HUES64 (cell line): ENCODE results near the gene EIF3K.

Source experiments
- H3K27ac ChIP-seq: 2 replicates; pipeline ENCODE4 v1.7.0; 2013; ENCODE audit warnings: low read depth, low read length, inconsistent platforms
- H3K27me3 ChIP-seq: 2 replicates; pipeline ENCODE4 v1.6.1; 2013; ENCODE audit warnings: mild to moderate bottlenecking, low read length; ENCODE audit not compliant: insufficient read depth
- H3K36me3 ChIP-seq: 2 replicates; pipeline ENCODE4 v1.6.1; 2013; ENCODE audit warnings: mild to moderate bottlenecking, low read length; ENCODE audit not compliant: insufficient read depth
- H3K4me1 ChIP-seq: 2 replicates; pipeline ENCODE4 v1.6.1; 2013; ENCODE audit warnings: mild to moderate bottlenecking, low read length, moderate library complexity; ENCODE audit not compliant: insufficient read depth
- H3K4me3 ChIP-seq: 2 replicates; pipeline ENCODE4 v1.5.1; 2013; ENCODE audit warnings: mild to moderate bottlenecking, low read length, moderate library complexity
- H3K9ac ChIP-seq: 2 replicates; pipeline ENCODE4 v1.6.1; 2013; ENCODE audit warnings: mild to moderate bottlenecking, low read depth, low read length
- H3K9me3 ChIP-seq: 2 replicates; pipeline ENCODE4 v1.6.1; 2013; ENCODE audit warnings: low read depth, low read length; ENCODE audit not compliant: insufficient read depth
- whole genome bisulfite sequencing: fragments of 150-250, 120-280 bp; methylation state at CpG from one replicate; pipeline ENCODE4 v1.1.7; 2013; ENCODE audit warnings: missing lambda C conversion rate; 5-methylcytosine and 5-hydroxymethylcytosine counted together

EIF3K gene

DNA sequence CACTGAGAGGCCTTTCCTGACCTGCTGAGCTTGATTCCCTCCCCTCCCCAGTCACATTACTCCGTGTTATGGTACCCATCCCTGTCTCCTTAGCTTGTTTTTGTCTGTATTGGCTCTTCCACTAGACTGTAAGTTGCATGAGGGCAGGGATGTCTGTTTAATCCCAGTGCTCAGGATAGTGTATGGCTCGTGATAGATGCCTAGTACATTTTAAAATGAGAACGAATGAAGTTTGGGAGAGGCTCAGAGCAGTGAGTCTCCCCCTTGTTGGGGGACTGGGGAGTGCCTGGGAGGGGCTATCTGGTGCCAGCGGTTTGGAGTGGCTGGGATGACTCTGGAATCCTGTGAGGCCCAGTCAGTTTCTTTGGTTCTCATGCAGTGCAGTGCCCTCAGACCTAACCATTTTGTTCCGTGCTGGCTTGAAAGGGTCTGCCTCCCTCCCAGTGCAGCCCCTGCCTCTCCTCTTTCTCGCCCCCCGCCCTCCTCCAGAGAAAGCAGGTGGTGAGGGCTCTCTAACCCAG lies 63.9 kb downstream of the EIF3K start:
- Histone ChIP-seq H3K36me3 (peaks cover 17% of the 10 kb centered on the region), H3K4me3 (no peak overlapping the region), H3K27me3 (no peaks in the 10 kb centered on the region), H3K4me1 (peaks cover 55% of the 10 kb centered on the region), H3K9ac (peak overlapping the region; percentile 90), H3K27ac (peak overlapping the region; percentile 99), H3K9me3 (no peaks in the 10 kb centered on the region)
- 56% methylated on average over 7 of the region's 7 CpGs for WGBS

DNA sequence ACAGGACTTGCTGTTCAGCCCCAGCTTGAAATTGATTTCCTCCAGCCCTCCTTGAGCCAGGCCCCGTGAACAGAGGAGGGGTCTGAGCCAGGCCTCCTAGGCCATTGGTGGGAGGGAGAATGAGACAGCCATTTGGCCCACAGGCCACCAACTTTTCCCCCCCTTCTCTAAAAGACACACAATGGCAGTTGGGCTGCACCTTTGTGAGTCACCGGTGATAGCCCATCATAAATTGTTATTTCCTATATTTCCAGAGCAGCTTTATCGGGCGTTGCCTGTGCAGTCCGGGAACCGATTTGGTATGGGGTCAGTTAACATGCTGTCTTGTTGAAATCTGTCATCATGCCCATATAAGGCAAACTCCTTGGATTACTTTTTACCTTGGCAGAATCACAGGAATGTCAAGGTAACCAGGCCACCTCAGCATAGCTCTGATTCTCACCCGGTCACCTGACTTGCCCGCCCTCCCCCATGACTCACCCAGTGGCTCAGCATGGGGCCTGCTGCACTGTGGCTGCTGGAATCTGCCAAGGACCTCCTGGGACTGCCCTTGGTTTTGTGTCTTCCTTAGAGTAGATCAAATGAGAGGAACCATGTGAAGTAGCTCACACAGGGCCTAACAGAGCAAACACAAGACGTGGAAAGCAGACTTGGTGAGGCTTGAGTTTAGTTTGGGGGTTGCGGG lies 64.5 kb downstream of the EIF3K start:
- Histone ChIP-seq H3K4me1 (peaks cover 50% of the 10 kb centered on the region), H3K4me3 (peak overlapping the region; percentile 29), H3K27ac (peak overlapping the region; percentile 99), H3K9me3 (no peaks in the 10 kb centered on the region), H3K9ac (peak overlapping the region; percentile 90), H3K27me3 (no peaks in the 10 kb centered on the region), H3K36me3 (peaks cover 17% of the 10 kb centered on the region)
- 45% methylated on average over 9 of the region's 10 CpGs for WGBS

DNA sequence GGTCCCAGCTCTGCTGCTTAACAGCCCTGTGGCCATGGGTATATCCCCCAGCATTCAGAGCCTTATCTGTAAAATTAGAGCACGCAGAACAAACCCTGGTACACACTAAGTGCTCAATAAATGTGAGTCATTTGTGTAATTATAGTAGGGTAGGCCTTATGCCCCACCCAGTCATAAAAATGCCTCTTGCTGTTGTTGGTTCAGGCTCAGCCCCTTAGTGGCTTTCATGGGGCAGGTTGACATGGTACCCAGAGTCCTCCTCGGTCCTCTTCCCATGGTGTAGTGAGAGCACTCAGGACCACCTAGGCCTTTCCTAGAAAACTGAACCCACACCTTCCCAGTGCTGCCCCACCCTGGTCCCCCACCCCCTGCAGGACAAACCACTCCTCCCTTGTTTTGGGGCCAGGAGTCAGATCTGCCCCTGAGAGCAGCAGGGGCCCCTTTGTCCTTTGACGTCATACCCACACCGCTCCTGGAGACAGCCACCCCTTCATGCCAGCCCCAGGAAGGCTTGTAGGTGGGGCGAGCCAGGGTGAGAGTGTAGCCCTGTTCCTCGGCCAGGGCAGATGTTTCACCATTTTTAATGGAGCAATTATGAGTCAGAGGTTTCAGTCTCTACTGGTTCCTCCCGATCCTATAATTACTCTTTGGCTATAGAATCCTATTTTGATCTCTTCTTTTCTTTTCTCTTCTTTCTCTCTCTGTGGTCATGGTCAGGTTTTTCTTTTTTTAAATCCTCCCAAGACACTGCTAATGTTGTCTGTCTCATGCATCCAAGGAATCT lies 65.3 kb downstream of the EIF3K start:
- no peaks in the 10 kb centered on the region for H3K9me3 ChIP-seq
- H3K27me3 ChIP-seq = no peaks in the 10 kb centered on the region
- peaks cover 11% of the 10 kb centered on the region for H3K36me3 ChIP-seq
- H3K9ac ChIP-seq = peak overlapping the region; percentile 90
- peaks cover 48% of the 10 kb centered on the region for H3K4me1 ChIP-seq
- H3K4me3 ChIP-seq = peak overlapping the region; percentile 29
- H3K27ac ChIP-seq = peak overlapping the region; percentile 99
- 62% methylated on average over 7 of the region's 7 CpGs for WGBS

DNA sequence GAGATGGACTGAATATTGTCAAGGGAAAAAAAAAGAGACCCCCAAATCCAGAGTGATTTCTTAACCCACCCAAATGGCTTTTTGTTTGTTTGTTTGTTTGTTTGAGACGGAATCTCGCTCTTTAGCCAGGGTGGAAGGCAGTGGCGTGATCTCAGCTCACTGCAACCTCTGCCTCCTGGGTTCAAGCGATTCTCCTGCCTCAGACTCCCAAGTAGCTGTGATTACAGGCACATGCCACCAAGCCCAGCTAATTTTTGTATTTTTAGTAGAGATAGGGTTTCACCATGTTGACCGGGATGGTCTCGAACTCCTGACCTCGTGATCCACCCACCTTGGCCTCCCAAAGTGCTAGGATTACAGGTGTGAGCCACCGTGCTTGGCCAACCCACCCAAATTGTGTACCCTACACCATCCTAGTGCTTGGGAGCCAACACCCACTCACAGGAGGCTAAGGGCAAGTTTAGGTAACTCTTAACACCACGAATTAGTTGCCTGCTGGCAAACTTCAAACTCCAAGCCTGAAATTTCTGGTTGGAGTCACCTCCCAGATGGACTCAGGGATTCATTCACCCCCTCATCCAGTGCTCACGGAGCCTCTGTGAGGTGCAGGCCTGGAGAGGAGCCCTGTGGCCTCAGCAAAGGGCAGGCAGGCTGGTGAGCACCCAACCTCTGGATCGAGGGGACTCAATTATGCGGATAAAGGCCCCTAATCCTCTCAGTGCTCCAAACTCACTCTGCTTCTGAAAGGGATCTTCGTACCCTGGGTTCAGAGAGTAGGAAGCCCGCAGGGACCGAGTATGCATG lies 66.1 kb downstream of the EIF3K start:
- Histone ChIP-seq H3K4me3 (no peak overlapping the region), H3K9ac (peak overlapping the region; percentile 90), H3K27me3 (no peaks in the 10 kb centered on the region), H3K27ac (peak overlapping the region; percentile 99), H3K36me3 (peaks cover 10% of the 10 kb centered on the region), H3K4me1 (peaks cover 53% of the 10 kb centered on the region), H3K9me3 (no peaks in the 10 kb centered on the region)
- WGBS = 80% methylated on average over 15 of the region's 15 CpGs

- Histone ChIP-seq H3K9ac (peak overlapping the region; percentile 90), H3K9me3 (no peaks in the 10 kb centered on the region), H3K4me1 (peaks cover 53% of the 10 kb centered on the region), H3K4me3 (peak overlapping the region; percentile 15; the same call in 1 of the 2 replicates), H3K27me3 (no peaks in the 10 kb centered on the region), H3K27ac (peak overlapping the region; percentile 99), H3K36me3 (peaks cover 10% of the 10 kb centered on the region)
- 35% methylated on average over 10 of the region's 10 CpGs for WGBS
Observed at GRCh38 chr19:38685666-38686529, 66.9 kb downstream of the EIF3K start.

DNA sequence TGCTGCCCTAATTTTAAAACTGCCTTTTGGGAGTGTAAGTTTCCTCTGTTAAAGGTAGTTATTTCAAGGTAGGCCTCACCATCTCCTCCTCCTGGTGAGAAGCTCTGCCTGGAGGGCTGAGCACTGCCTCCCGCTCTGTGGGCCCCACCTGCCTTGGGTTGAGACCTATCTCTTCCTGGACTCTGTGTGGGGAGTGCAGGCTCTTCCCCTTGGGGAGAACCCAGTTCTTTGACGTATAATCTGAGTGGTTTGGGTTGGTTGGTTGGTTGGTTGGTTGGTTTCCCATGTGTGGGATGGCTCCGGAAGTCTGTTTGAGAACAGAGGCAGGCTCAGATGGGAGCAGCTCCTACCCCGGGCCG lies 67.5 kb downstream of the EIF3K start:
- Histone ChIP-seq H3K27me3 (no peaks in the 10 kb centered on the region), H3K27ac (peak overlapping the region; percentile 99), H3K9ac (peak overlapping the region; percentile 62), H3K4me1 (peaks cover 53% of the 10 kb centered on the region), H3K4me3 (0 out of 2 replicates have a peak overlapping the region, but pooled peaks have one; percentile 15), H3K36me3 (peaks cover 8% of the 10 kb centered on the region), H3K9me3 (no peaks in the 10 kb centered on the region)
- 82% methylated on average over 5 of the region's 5 CpGs for WGBS
